SK-N-SH treated with all-trans-retinoic acid at 6 μM for 48 hours (cell line): ENCODE measurements around the gene CPNE4.

Experiments
- ARNTL ChIP-seq: fragments of 450-650 bp; formaldehyde crosslinking; IDR thresholded peaks from 2 replicates; pipeline ENCODE4 v1.5.0; 2020; ENCODE audit warnings: low read depth, mild to moderate bottlenecking, moderate library complexity, borderline replicate concordance
- ESRRG ChIP-seq: fragments of 250-450 bp; sonication (Bioruptor Pico); IDR thresholded peaks from 2 replicates; pipeline ENCODE4 v1.6.1; 2021; ENCODE audit warnings: mild to moderate bottlenecking
- ISL1 ChIP-seq: fragments of 250-450 bp; sonication (Bioruptor Pico); IDR thresholded peaks from 2 replicates; pipeline ENCODE4 v2.1.2; 2022; ENCODE audit warnings: mild to moderate bottlenecking, moderate library complexity
- PPARA ChIP-seq: fragments of 250-450 bp; sonication (Bioruptor Pico); IDR thresholded peaks from 2 replicates; pipeline ENCODE4 v1.5.0; 2020; ENCODE audit warnings: mild to moderate bottlenecking, borderline replicate concordance
- RARB ChIP-seq: fragments of 250-450 bp; sonication (Bioruptor Pico); IDR thresholded peaks from 2 replicates; pipeline ENCODE4 v1.8.0; 2021; ENCODE audit warnings: mild to moderate bottlenecking, moderate library complexity
- SNAI2 ChIP-seq: fragments of 250-450 bp; sonication (Bioruptor Pico); IDR thresholded peaks from 2 replicates; pipeline ENCODE4 v1.5.0; 2020; ENCODE audit warnings: mild to moderate bottlenecking, moderate library complexity
- TCF4 ChIP-seq: fragments of 250-450 bp; sonication (Bioruptor Pico); IDR thresholded peaks from 2 replicates; pipeline ENCODE4 v1.8.0; 2021; ENCODE audit warnings: mild to moderate bottlenecking, moderate library complexity, borderline replicate concordance
- ZFP3 ChIP-seq: fragments of 250-450 bp; sonication (Bioruptor Pico); IDR thresholded peaks from 2 replicates; pipeline ENCODE4 v1.5.0; 2020; ENCODE audit warnings: mild to moderate bottlenecking, moderate library complexity
- ZNF565 ChIP-seq: fragments of 450-650 bp; formaldehyde crosslinking; conservative IDR thresholded peaks from 2 replicates; pipeline ENCODE4 v1.5.0; 2020; ENCODE audit warnings: low read depth, mild to moderate bottlenecking, moderate library complexity
- ZNF8 ChIP-seq: fragments of 450-650 bp; formaldehyde crosslinking; IDR thresholded peaks from 2 replicates; pipeline ENCODE4 v1.5.0; 2020; ENCODE audit warnings: mild to moderate bottlenecking, moderate library complexity
- TF ChIP-seq, protein P1 (sequence below): fragments of 250-450 bp; sonication (Bioruptor Pico); IDR thresholded peaks from 2 replicates; pipeline ENCODE4 v1.8.0; 2021; ENCODE audit warnings: low read depth, mild to moderate bottlenecking, moderate library complexity, borderline replicate concordance
- TF ChIP-seq, protein P2 (sequence below): fragments of 250-450 bp; sonication (Bioruptor Pico); IDR thresholded peaks from 2 replicates; pipeline ENCODE4 v1.8.0; 2020; ENCODE audit warnings: mild to moderate bottlenecking, moderate library complexity, borderline replicate concordance
- TF ChIP-seq, protein P3 (sequence below): fragments of 250-450 bp; sonication (Bioruptor Pico); IDR thresholded peaks from 2 replicates; pipeline ENCODE4 v1.5.1; 2020; ENCODE audit warnings: low read depth, mild to moderate bottlenecking, moderate library complexity
- TF ChIP-seq, protein P4 (sequence below): fragments of 250-450 bp; sonication (Bioruptor Pico); IDR thresholded peaks from 2 replicates; pipeline ENCODE4 v1.5.1; 2021; ENCODE audit warnings: mild to moderate bottlenecking, moderate library complexity

DNA sequence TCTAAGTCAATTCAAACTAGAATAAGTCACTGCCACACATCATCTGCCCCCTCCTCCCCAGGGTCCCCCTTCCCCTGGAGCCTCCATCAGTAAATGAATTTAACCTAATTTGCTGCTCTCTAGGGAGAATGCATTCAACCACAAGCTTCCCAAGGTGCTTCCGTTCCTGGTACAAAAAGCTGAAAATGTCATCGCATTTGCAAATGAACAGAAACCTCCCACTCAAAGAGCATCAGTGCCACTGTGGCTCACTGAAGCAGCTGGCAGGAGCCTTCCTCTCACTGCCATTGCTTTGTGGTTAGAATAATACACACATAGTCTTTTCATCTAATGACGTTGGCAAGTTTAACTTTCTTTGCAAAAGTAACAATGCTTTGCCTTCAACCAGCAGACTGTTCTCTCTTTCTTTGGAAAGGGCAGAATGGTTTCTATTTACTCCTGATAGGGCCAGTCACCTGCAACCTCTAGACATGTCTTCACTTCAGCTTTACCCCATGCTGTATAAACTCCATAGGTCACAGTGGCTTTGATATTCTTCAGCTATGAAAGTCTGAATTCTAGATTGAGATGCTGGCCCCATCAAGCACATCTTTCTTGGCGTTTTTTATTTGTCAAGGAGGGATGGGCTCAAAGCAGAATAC is 238.1 kb downstream of the CPNE4 start:
- TF ChIP-seq, protein P1, sequence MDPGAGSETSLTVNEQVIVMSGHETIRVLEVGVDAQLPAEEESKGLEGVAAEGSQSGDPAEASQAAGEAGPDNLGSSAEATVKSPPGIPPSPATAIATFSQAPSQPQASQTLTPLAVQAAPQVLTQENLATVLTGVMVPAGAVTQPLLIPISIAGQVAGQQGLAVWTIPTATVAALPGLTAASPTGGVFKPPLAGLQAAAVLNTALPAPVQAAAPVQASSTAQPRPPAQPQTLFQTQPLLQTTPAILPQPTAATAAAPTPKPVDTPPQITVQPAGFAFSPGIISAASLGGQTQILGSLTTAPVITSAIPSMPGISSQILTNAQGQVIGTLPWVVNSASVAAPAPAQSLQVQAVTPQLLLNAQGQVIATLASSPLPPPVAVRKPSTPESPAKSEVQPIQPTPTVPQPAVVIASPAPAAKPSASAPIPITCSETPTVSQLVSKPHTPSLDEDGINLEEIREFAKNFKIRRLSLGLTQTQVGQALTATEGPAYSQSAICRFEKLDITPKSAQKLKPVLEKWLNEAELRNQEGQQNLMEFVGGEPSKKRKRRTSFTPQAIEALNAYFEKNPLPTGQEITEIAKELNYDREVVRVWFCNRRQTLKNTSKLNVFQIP (CRISPR knock-in tag) = no peak
- TF ChIP-seq RARB (CRISPR knock-in tag) = no peak
- TF ChIP-seq, protein P2, sequence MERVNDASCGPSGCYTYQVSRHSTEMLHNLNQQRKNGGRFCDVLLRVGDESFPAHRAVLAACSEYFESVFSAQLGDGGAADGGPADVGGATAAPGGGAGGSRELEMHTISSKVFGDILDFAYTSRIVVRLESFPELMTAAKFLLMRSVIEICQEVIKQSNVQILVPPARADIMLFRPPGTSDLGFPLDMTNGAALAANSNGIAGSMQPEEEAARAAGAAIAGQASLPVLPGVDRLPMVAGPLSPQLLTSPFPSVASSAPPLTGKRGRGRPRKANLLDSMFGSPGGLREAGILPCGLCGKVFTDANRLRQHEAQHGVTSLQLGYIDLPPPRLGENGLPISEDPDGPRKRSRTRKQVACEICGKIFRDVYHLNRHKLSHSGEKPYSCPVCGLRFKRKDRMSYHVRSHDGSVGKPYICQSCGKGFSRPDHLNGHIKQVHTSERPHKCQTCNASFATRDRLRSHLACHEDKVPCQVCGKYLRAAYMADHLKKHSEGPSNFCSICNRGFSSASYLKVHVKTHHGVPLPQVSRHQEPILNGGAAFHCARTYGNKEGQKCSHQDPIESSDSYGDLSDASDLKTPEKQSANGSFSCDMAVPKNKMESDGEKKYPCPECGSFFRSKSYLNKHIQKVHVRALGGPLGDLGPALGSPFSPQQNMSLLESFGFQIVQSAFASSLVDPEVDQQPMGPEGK (CRISPR knock-in tag) = no peak
- TF ChIP-seq, protein P3, sequence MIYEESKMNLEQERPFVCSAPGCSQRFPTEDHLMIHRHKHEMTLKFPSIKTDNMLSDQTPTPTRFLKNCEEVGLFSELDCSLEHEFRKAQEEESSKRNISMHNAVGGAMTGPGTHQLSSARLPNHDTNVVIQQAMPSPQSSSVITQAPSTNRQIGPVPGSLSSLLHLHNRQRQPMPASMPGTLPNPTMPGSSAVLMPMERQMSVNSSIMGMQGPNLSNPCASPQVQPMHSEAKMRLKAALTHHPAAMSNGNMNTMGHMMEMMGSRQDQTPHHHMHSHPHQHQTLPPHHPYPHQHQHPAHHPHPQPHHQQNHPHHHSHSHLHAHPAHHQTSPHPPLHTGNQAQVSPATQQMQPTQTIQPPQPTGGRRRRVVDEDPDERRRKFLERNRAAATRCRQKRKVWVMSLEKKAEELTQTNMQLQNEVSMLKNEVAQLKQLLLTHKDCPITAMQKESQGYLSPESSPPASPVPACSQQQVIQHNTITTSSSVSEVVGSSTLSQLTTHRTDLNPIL = no peak
- no peak for TF ChIP-seq ESRRG
- TF ChIP-seq ARNTL = no peak
- TF ChIP-seq ZFP3 = no peak
- TF ChIP-seq SNAI2 = no peak
- TF ChIP-seq TCF4 = no peak
- no peak for TF ChIP-seq ISL1 (CRISPR knock-in tag)
- TF ChIP-seq, protein P4, sequence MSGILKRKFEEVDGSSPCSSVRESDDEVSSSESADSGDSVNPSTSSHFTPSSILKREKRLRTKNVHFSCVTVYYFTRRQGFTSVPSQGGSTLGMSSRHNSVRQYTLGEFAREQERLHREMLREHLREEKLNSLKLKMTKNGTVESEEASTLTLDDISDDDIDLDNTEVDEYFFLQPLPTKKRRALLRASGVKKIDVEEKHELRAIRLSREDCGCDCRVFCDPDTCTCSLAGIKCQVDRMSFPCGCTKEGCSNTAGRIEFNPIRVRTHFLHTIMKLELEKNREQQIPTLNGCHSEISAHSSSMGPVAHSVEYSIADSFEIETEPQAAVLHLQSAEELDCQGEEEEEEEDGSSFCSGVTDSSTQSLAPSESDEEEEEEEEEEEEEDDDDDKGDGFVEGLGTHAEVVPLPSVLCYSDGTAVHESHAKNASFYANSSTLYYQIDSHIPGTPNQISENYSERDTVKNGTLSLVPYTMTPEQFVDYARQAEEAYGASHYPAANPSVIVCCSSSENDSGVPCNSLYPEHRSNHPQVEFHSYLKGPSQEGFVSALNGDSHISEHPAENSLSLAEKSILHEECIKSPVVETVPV (CRISPR knock-in tag) = no peak
- no peak for TF ChIP-seq PPARA (CRISPR knock-in tag)
- TF ChIP-seq ZNF8 (CRISPR knock-in tag) = no peak
- TF ChIP-seq ZNF565 (CRISPR knock-in tag) = no peak
